Neuronal stem cell (in vitro differentiated cells): ENCODE results near the gene FTCDNL1.
A peak's percentile ranks its signal among the peaks of the same experiment; 100 is the strongest.

Experiments
- DNase-seq: peaks from one replicate; pipeline ENCODE4 v3.0.0-alpha.2; 2013; ENCODE audit warnings: low spot score
- H2AFZ ChIP-seq: one replicate; pipeline ENCODE4 v1.6.1; 2013; ENCODE audit warnings: mild to moderate bottlenecking, low read length, inconsistent platforms
- H2AK5ac ChIP-seq: 2 replicates; pipeline ENCODE4 v1.6.1; 2013; ENCODE audit warnings: low read depth, mild to moderate bottlenecking, inconsistent platforms, low read length, moderate library complexity, mixed read lengths
- H2BK120ac ChIP-seq: 2 replicates; pipeline ENCODE4 v1.6.1; 2013; ENCODE audit warnings: low read depth, mild to moderate bottlenecking, inconsistent platforms, low read length, moderate library complexity, mixed read lengths
- H2BK12ac ChIP-seq: one replicate; pipeline ENCODE4 v1.6.1; 2013; ENCODE audit warnings: low read length, inconsistent platforms
- H2BK15ac ChIP-seq: 2 replicates; pipeline ENCODE4 v1.6.1; 2013; ENCODE audit warnings: mild to moderate bottlenecking, low read length, inconsistent platforms, mixed read lengths
- H2BK5ac ChIP-seq: one replicate; pipeline ENCODE4 v1.6.1; 2013; ENCODE audit warnings: inconsistent platforms, mild to moderate bottlenecking, low read length, moderate library complexity
- H3K14ac ChIP-seq: one replicate; pipeline ENCODE4 v1.6.1; 2013; ENCODE audit warnings: low read length, inconsistent platforms
- H3K18ac ChIP-seq: 2 replicates; pipeline ENCODE4 v1.6.1; 2013; ENCODE audit warnings: low read length, inconsistent platforms
- H3K23ac ChIP-seq: 2 replicates; pipeline ENCODE4 v1.6.1; 2013; ENCODE audit warnings: low read depth, mild to moderate bottlenecking, mixed read lengths, low read length, inconsistent platforms; ENCODE audit not compliant: poor library complexity
- H3K27ac ChIP-seq: replicated peaks from 3 replicates; pipeline ENCODE4 v1.5.1; 2013; ENCODE audit warnings: low read length, inconsistent platforms
- H3K27me3 ChIP-seq, 3 experiments: 2 replicates each; pipeline ENCODE4 v1.6.1; 2013; ENCODE audit warnings: low read length in 3 of 3, mild to moderate bottlenecking in 2 of 3, inconsistent platforms in 1 of 3, low read depth in 1 of 3, mixed read lengths in 1 of 3, moderate library complexity in 1 of 3; ENCODE audit not compliant: control insufficient read depth in 3 of 3, insufficient read depth in 3 of 3
- H3K36me3 ChIP-seq, 2 donors: replicated peaks in 1 of 2; 2 replicates each; pipeline ENCODE4 v1.6.1; 2013; ENCODE audit warnings: low read length in 2 of 2; ENCODE audit not compliant: control insufficient read depth in 2 of 2, insufficient read depth in 2 of 2
- H3K4ac ChIP-seq: 2 replicates; pipeline ENCODE4 v1.6.1; 2013; ENCODE audit warnings: inconsistent platforms, mild to moderate bottlenecking, low read length, moderate library complexity
- H3K4me1 ChIP-seq, 2 donors: 1 replicate in 1 of 2; 2 replicates in 1 of 2; pipeline ENCODE4 v1.6.1; 2013; ENCODE audit warnings: low read length in 2 of 2, low read depth in 1 of 2; ENCODE audit not compliant: control insufficient read depth in 2 of 2, insufficient read depth in 1 of 2
- H3K4me2 ChIP-seq: one replicate; pipeline ENCODE4 v1.6.1; 2013; ENCODE audit warnings: mild to moderate bottlenecking, low read length, inconsistent platforms; ENCODE audit not compliant: insufficient read depth, poor library complexity, severe bottlenecking
- H3K4me3 ChIP-seq, 2 donors: 2 replicates each; pipeline ENCODE4 v1.5.1; 2013; ENCODE audit warnings: low read length in 2 of 2, mild to moderate bottlenecking in 2 of 2, inconsistent platforms in 1 of 2, moderate library complexity in 1 of 2
- H3K79me1 ChIP-seq: one replicate; pipeline ENCODE4 v1.6.1; 2013; ENCODE audit warnings: low read depth, mild to moderate bottlenecking, inconsistent platforms, low read length, moderate library complexity
- H3K9ac ChIP-seq: one replicate; pipeline ENCODE4 v1.6.1; 2013; ENCODE audit warnings: mild to moderate bottlenecking, low read depth, low read length, inconsistent platforms; ENCODE audit not compliant: poor library complexity
- H3K9me3 ChIP-seq, 2 donors: replicated peaks in 1 of 2; 2 replicates each; pipeline versions ENCODE3 to v1.6.1; 2013; ENCODE audit warnings: low read length in 2 of 2, mild to moderate bottlenecking in 2 of 2, inconsistent platforms in 1 of 2, low read depth in 1 of 2, mixed read lengths in 1 of 2, moderate library complexity in 1 of 2; ENCODE audit not compliant: control insufficient read depth in 2 of 2, insufficient read depth in 1 of 2
- H4K8ac ChIP-seq: one replicate; pipeline ENCODE4 v1.6.1; 2013; ENCODE audit warnings: low read depth, mild to moderate bottlenecking, inconsistent platforms, low read length, moderate library complexity
- H4K91ac ChIP-seq: one replicate; pipeline ENCODE4 v1.6.1; 2013; ENCODE audit warnings: low read length, low read depth, mild to moderate bottlenecking, inconsistent platforms; ENCODE audit not compliant: poor library complexity
- WGBS, 2 donors: extraction: QIAGEN DNeasy Blood & Tissue Kit; methylation state at CpG; one replicate each; pipeline ENCODE4 v1.1.7; 2013; ENCODE audit warnings: missing lambda C conversion rate in 2 of 2, mixed read lengths in 1 of 2; ENCODE audit not compliant: insufficient read length in 2 of 2, insufficient replicate concordance in 1 of 2; ENCODE audit errors: extremely low coverage in 2 of 2; 5-methylcytosine and 5-hydroxymethylcytosine counted together

FTCDNL1 gene

DNA sequence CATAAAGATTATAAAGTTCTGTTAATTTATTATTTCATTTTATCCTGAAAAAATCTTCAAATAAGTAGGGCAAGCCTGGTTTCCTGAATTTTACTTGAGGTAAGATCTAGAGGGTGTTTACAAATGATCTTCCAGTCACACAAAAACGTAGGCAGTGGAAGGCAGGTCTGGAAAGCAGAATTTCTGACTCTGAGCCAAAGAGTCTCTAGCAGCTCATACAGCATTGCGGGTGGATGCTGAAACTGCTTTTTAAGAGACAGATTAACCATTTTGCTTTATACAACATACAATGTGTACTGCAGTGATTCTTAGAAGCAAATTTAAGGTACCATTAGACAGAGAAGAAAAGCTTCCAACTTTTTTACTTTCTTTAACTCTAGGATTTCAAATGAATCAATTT is 117.0 kb downstream of the FTCDNL1 start:
- no peak overlapping the region for H3K4ac ChIP-seq

DNA sequence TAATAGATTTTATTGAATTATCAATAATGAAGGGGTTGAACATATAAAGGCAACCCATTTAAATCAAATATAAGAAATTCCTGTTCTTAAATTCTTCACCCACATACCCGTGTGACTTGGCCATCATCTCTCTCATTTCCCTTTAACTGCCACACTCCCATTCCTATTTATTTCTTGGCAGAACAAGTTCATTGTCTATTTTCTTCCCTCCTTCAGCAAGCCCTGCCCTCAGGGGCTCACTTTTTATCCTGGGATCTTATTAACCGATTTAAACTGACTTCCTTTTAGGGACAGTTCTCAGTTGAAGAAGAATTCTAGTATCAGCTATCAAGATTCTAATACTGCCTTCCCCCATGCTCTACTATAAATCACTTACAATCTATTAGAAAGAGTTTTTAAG is 123.2 kb downstream of the FTCDNL1 start:
- H4K91ac ChIP-seq, result no peak overlapping the region
- WGBS, 2 donors, result no CpG with 5 or more reads among the region's 2 CpGs
- no peaks in the 10 kb centered on the region for H3K9me3 ChIP-seq
- H2BK15ac ChIP-seq, result no peak overlapping the region
- no peak overlapping the region for H3K4me3 ChIP-seq
- no peak overlapping the region for H3K4me2 ChIP-seq
- no peaks in the 10 kb centered on the region for H3K4me1 ChIP-seq
- H3K27ac ChIP-seq, result no peak overlapping the region
- no peak overlapping the region for H3K4ac ChIP-seq
- no peak overlapping the region for H2AFZ ChIP-seq
- no peak overlapping the region for H2BK120ac ChIP-seq
- no peak overlapping the region for H2BK12ac ChIP-seq
- no peak overlapping the region for H2BK5ac ChIP-seq
- DNase-seq, result no peak
- no peak overlapping the region for H2AK5ac ChIP-seq
- H3K14ac ChIP-seq, result no peak overlapping the region
- H3K27me3 ChIP-seq, result no peaks in the 10 kb centered on the region
- H3K36me3 ChIP-seq, result no peaks in the 10 kb centered on the region
- H3K23ac ChIP-seq, result no peak overlapping the region
- H3K18ac ChIP-seq, result no peak overlapping the region
- H3K9ac ChIP-seq, result no peak overlapping the region
- H4K8ac ChIP-seq, result no peak overlapping the region
- no peaks in the 10 kb centered on the region for H3K79me1 ChIP-seq

More for the DNA sequence above, 117.0 kb downstream of the FTCDNL1 start:
- no peak for DNase-seq
- Histone ChIP-seq H4K91ac (no peak overlapping the region), H2AK5ac (no peak overlapping the region), H3K79me1 (no peaks in the 10 kb centered on the region), H3K4me3 (no peak overlapping the region), H3K4me2 (no peak overlapping the region), H3K4me1 (no peaks in the 10 kb centered on the region), H3K9me3 (no peaks in the 10 kb centered on the region), H2BK120ac (no peak overlapping the region), H2BK12ac (no peak overlapping the region), H3K23ac (no peak overlapping the region), H2BK5ac (no peak overlapping the region), H3K27ac (no peak overlapping the region), H4K8ac (no peak overlapping the region), H3K14ac (no peak overlapping the region), H2AFZ (no peak overlapping the region), H2BK15ac (no peak overlapping the region), H3K36me3 (no peaks in the 10 kb centered on the region), H3K27me3 (peaks cover 0 to 10% (median 0%) of the 10 kb centered on the region in 3 experiments), H3K9ac (no peak overlapping the region), H3K18ac (no peak overlapping the region)
- no CpG with 5 or more reads among the region's 2 CpGs for WGBS, 2 donors

DNA sequence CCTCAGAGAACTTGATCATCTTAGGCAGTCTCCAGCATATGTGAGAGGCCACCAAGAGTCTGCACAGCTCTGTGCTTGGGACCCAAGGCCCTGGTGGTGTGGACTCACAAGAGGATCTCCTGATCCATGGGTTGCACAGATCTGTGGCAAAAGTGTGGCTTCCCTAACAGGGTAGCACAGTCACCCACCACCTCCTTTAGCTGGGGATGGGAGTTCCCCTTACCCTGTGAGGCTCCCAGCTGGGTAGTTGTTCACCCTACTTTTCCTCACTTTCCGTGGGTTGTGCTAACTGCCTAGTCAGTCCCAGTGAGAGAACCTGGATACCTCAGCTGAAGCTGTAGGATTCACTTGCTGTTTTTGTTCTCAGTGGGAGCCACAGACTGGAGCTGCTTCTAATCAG is 123.7 kb downstream of the FTCDNL1 start:
- H3K4me3 ChIP-seq, result no peak overlapping the region
- H3K14ac ChIP-seq, result no peak overlapping the region
- no peak overlapping the region for H3K23ac ChIP-seq
- H3K36me3 ChIP-seq, result no peaks in the 10 kb centered on the region
- H3K9me3 ChIP-seq, result no peaks in the 10 kb centered on the region
- H3K27ac ChIP-seq, result no peak overlapping the region
- H3K18ac ChIP-seq, result peak overlapping the region; percentile 64
- peak overlapping the region; percentile 53 for H2BK5ac ChIP-seq
- no peak overlapping the region for H2BK15ac ChIP-seq
- WGBS, 2 donors, result no CpG with 5 or more reads among the region's 1 CpG
- H4K91ac ChIP-seq, result no peak overlapping the region
- H2AK5ac ChIP-seq, result no peak overlapping the region
- DNase-seq, result no peak
- no peaks in the 10 kb centered on the region for H3K79me1 ChIP-seq
- H3K4ac ChIP-seq, result no peak overlapping the region
- H2BK12ac ChIP-seq, result no peak overlapping the region
- no peak overlapping the region for H3K9ac ChIP-seq
- no peaks in the 10 kb centered on the region for H3K4me1 ChIP-seq
- no peak overlapping the region for H4K8ac ChIP-seq
- no peak overlapping the region for H2AFZ ChIP-seq
- no peak overlapping the region for H3K4me2 ChIP-seq
- H2BK120ac ChIP-seq, result no peak overlapping the region
- H3K27me3 ChIP-seq, result no peaks in the 10 kb centered on the region

DNA sequence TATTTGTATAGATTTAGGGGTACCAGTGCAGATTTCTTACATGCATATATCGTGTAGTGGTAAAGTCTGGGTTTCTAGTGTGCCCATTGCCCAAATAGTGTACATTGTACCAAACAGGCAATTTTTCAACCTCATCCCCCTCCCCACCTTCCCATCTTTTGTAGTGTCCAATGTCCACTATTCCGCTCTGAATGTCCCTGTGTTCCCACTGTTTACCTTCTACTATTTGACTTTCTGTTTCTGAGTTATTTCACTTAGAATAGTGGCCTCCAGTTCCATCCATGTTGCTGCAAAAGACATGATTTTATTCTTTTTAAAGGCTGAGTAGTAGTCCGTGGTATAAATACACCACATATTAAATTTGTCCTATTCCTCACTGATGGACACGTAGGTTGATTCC is 132.9 kb downstream of the FTCDNL1 start:
- Histone ChIP-seq H2BK15ac (no peak overlapping the region), H3K79me1 (no peaks in the 10 kb centered on the region), H3K36me3 (no peaks in the 10 kb centered on the region), H3K4me2 (no peak overlapping the region), H3K4me3 (no peak overlapping the region), H3K27ac (no peak overlapping the region), H3K4me1 (no peaks in the 10 kb centered on the region), H3K9me3 (no peaks in the 10 kb centered on the region), H3K4ac (no peak overlapping the region), H2AK5ac (no peak overlapping the region), H4K91ac (no peak overlapping the region), H3K23ac (no peak overlapping the region), H3K18ac (no peak overlapping the region), H2BK120ac (no peak overlapping the region), H3K14ac (no peak overlapping the region), H3K9ac (no peak overlapping the region), H2BK5ac (no peak overlapping the region), H2BK12ac (no peak overlapping the region), H2AFZ (no peak overlapping the region), H4K8ac (no peak overlapping the region), H3K27me3 (no peaks in the 10 kb centered on the region)
- no peak for DNase-seq
- no CpG with 5 or more reads among the region's 4 CpGs for WGBS, 2 donors
